GM21529 (cell line): ENCODE results near the gene CARHSP1.
"Not testable (repeated sequence)": the region's sequence is repeated elsewhere in the genome, so short reads cannot be mapped to it uniquely, and the experiment has no call there.

Source experiments
- ATAC-seq: cut with Tn5 transposase; IDR thresholded peaks from one replicate; pipeline ENCODE4 v1.9.1; 2021; ENCODE audit not compliant: unreplicated experiment

Gene CARHSP1

GRCh38 chr16:8836797-8837196 lies 32.0 kb downstream of the CARHSP1 start:
- not testable (repeated sequence) for ATAC-seq

GRCh38 chr16:8832717-8833105 lies 36.1 kb downstream of the CARHSP1 start:
- no peak for ATAC-seq

GRCh38 chr16:8831871-8832716 lies 36.7 kb downstream of the CARHSP1 start:
- ATAC-seq = no peak

- no peak for ATAC-seq
These were observed 37.4 kb downstream of the CARHSP1 start for GRCh38 chr16:8831450-8831849.

GRCh38 chr16:8828541-8829165 lies 40.2 kb downstream of the CARHSP1 start:
- no peak for ATAC-seq

GRCh38 chr16:8826278-8826879 lies 42.4 kb downstream of the CARHSP1 start:
- no peak for ATAC-seq

GRCh38 chr16:8822403-8822802 lies 46.4 kb downstream of the CARHSP1 start:
- ATAC-seq = no peak

GRCh38 chr16:8819411-8820034 lies 49.3 kb downstream of the CARHSP1 start:
- no peak for ATAC-seq

- peak; percentile 84 for ATAC-seq
These were observed 50.1 kb downstream of the CARHSP1 start for GRCh38 chr16:8818504-8819270.

GRCh38 chr16:8816967-8817655 lies 51.7 kb downstream of the CARHSP1 start:
- ATAC-seq = no peak

GRCh38 chr16:8814095-8814806 lies 54.6 kb downstream of the CARHSP1 start:
- no peak for ATAC-seq

GRCh38 chr16:8812162-8812843 lies 56.5 kb downstream of the CARHSP1 start:
- no peak for ATAC-seq

GRCh38 chr16:8808613-8809353 lies 60.0 kb downstream of the CARHSP1 start:
- no peak for ATAC-seq

- ATAC-seq = no peak
These were observed 60.8 kb downstream of the CARHSP1 start for GRCh38 chr16:8808009-8808408.

- no peak for ATAC-seq
These were observed 61.6 kb downstream of the CARHSP1 start for GRCh38 chr16:8807189-8807588.

GRCh38 chr16:8806272-8806983 lies 62.4 kb downstream of the CARHSP1 start:
- no peak for ATAC-seq

GRCh38 chr16:8804313-8804712 lies 64.5 kb downstream of the CARHSP1 start:
- no peak for ATAC-seq

GRCh38 chr16:8803733-8804132 lies 65.1 kb downstream of the CARHSP1 start:
- not testable (repeated sequence) for ATAC-seq
